ENCODE results near the gene CTU1. TPM values are rescaled to one million over a fixed set of nuclear protein-coding genes. Genes with fewer than 3 reads are reported as not detected.

Gene CTU1
- total RNA-seq, 2 donors from 2014 or later: 4.1 to 4.6 TPM

DNA sequence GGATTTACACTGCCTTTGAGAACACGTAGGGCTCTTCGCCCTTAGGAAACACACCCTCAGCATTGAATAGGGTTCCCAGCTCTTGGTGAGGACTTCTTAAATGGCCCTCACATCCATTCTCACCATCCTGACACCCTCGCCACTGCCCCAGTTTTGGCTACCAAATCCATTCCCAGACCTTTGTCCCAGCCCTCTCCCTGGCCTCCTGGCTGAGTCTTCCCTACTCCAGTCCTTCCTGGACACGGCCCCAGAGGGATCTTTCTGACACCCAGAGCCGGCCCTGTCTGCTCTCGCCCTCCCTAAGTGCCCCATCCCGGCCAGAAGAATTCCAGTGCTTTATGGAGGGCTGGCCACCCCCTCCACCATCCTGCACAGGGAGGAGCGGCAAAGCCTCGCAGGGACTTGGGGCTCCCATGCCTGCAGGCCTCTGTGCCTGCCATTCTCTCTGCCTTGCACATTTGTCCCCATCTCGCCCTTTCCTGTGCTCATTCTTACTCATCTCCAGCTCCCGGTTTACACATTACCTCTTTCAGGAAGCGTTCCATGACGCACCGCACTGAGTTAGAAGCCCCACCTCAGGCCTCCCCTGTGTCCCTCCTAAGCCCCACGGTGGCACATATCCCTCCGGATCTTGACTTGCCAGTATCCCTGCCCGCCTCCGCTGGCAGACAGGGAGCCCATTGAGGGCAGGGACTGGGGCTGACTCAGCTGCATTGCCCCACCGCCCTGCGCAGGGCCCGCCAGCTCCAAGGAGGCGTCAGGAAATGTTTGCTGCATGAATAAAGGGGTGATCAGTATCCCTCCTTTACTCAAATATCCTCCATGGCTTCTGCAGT is 14.5 kb downstream of the CTU1 start:
- ATAC-seq (no peak), DNase-seq (no peak)
- Mint-ChIP-seq H3K4me1 (peaks cover 24% of the 10 kb centered on the region), H3K27me3 (no peaks in the 10 kb centered on the region), H3K27ac (peak overlapping the region; percentile 70), H3K4me3 (peak overlapping the region; percentile 43), H3K36me3 (ENCODE audit: low read depth) (peaks cover 10% of the 10 kb centered on the region)
- H3K9me3 ChIP-seq (ENCODE audit: control insufficient read depth, low read length, poor library complexity, severe bottlenecking): no peaks in the 10 kb centered on the region

DNA sequence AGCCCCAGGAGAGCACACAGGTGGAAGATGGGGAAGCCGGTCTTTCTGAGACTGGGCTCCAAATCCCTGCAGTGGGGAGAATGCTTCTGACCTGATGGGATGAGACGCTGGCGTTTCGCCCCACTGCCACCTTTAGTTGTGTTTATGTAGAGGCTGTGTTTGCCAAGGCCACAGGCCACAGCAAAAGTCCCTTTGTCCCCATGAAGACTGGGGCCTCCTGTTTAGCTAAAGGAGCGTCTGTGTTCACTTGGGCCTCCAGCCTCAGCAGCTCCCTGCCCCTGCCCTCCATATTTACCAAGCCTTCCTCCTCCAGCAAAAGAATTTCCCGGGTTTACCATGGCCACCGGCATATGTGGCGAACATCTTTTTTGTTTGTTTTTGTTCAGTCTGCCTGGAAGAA is 15.1 kb downstream of the CTU1 start:
- H3K36me3 Mint-ChIP-seq (ENCODE audit: low read depth): peaks cover 10% of the 10 kb centered on the region
- H3K9me3 ChIP-seq (ENCODE audit: control insufficient read depth, low read length, poor library complexity, severe bottlenecking): no peaks in the 10 kb centered on the region
- ATAC-seq (no peak), DNase-seq (no peak)
- peaks cover 24% of the 10 kb centered on the region for H3K4me1 Mint-ChIP-seq
- no peak overlapping the region for H3K4me3 Mint-ChIP-seq
- peak overlapping the region; percentile 70 for H3K27ac Mint-ChIP-seq
- no peaks in the 10 kb centered on the region for H3K27me3 Mint-ChIP-seq

DNA sequence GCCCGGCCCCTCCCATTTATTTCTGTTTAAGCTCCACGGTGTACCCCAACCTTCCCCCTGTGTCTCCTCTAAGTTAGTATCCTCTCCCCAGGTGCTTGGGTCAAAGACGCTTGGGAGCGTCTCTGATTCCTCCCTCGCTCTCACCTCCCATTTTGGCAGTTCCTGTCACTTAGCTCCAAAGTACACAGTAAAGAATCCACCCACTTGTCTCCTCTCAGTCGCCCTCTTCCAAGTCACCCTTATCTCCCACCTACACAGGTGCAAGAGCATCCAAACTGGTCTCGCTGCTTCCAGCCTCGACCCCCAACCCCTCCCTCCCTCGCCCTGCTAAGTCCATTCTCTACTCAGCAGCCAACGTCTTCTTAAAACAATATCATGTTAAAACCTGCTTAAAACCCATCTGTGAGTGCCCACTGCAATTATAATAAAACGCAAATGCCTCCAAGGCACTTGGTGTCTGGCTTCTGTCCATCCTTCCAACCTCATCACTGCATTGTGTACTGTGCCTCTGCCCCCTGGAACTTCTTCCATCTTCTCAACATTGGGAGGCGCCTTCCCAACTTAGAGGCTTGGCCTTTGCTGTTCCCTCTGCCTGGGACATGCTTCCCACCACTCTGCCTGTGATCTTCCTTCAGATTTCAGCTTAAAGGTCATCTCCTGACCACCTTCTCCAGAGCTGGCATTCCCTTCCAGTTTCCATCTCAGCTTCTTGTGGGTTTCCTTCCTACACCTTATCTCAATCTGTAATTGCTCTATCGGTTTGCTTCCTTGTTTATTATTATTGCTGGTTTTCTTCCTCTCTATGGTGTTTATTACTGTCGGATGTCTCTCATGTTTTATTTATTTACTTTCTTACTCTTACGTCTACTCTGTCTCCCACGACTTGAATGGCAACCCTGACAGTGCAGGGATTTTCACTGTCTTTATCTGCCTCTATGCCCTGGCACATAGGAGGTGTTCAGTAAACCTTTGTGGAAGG is 16.0 kb downstream of the CTU1 start:
- ATAC-seq (no peak), DNase-seq (no peak)
- peaks cover 10% of the 10 kb centered on the region for H3K36me3 Mint-ChIP-seq (ENCODE audit: low read depth)
- H3K4me1 Mint-ChIP-seq: peaks cover 26% of the 10 kb centered on the region
- no peaks in the 10 kb centered on the region for H3K9me3 ChIP-seq (ENCODE audit: control insufficient read depth, low read length, poor library complexity, severe bottlenecking)
- no peak overlapping the region for H3K4me3 Mint-ChIP-seq
- H3K27ac Mint-ChIP-seq: peak overlapping the region; percentile 65
- no peaks in the 10 kb centered on the region for H3K27me3 Mint-ChIP-seq

DNA sequence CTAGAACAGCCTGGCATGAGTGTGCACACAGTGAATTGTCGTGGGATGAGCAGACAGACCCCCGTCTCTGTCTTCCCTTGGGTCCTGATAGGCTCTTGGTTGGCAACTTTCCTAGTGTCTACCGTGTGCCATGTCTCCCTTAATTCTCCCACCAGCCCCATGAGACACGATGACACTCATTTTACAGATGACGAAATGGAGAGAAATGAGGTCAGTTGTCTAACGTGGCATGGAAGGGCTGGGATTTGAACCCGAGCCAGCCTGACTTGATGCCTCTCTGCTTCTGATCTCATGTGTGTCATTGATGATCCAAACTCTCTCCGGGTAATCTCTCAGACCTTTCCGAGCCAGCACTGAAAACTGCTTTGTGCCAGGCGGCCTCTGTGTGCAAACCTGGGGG is 17.1 kb downstream of the CTU1 start:
- ATAC-seq (no peak), DNase-seq (no peak)
- no peak overlapping the region for H3K4me3 Mint-ChIP-seq
- H3K27me3 Mint-ChIP-seq: no peaks in the 10 kb centered on the region
- H3K9me3 ChIP-seq (ENCODE audit: control insufficient read depth, low read length, poor library complexity, severe bottlenecking): no peaks in the 10 kb centered on the region
- H3K36me3 Mint-ChIP-seq (ENCODE audit: low read depth): peaks cover 6% of the 10 kb centered on the region
- H3K27ac Mint-ChIP-seq: no peak overlapping the region
- H3K4me1 Mint-ChIP-seq: peaks cover 18% of the 10 kb centered on the region

DNA sequence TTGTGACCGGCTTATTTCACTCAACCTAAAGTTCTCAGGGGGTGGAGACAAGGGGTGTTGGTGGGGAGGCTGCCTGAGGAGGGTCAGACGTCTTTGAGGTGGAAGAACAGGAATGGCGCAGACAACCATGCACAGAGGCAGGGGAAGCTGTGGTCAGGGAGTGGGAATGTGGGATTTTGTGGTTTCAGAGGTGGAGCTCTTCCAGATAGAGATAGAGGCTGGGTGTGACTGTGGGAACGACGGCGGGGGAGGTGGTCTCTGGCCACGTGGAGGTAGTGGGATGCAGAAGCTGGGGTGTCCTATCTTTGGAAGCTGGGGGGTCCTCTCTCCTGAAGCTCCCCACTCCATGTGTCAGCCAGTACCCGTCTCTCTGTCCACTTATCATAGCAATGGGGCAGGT is 17.7 kb downstream of the CTU1 start:
- no peak overlapping the region for H3K4me3 Mint-ChIP-seq
- H3K36me3 Mint-ChIP-seq (ENCODE audit: low read depth): peaks cover 6% of the 10 kb centered on the region
- peaks cover 17% of the 10 kb centered on the region for H3K4me1 Mint-ChIP-seq
- H3K27me3 Mint-ChIP-seq: no peaks in the 10 kb centered on the region
- DNase-seq (no peak), ATAC-seq (no peak)
- no peak overlapping the region for H3K27ac Mint-ChIP-seq
- H3K9me3 ChIP-seq (ENCODE audit: control insufficient read depth, low read length, poor library complexity, severe bottlenecking): no peaks in the 10 kb centered on the region

DNA sequence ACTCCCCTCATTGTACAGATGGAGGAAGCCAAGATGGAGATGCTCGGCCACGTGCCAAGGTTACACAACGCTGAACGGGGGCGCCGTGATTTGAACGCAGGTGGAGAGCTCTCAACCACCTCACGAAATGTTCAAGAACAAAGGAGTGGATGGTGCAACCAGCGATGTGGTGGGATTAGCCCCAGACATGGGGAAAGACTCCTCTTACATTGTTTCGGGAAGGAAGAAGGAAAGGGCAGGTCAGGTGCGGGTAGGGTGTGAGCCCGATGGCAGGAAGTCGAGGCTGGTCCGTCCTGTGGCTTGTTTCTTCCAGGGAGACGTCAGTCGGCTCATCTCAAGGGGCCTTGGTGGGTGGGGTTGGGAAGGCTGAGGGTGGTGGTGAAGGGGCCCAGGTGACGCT is 18.4 kb downstream of the CTU1 start:
- peaks cover 8% of the 10 kb centered on the region for H3K36me3 Mint-ChIP-seq (ENCODE audit: low read depth)
- no peak overlapping the region for H3K4me3 Mint-ChIP-seq
- no peaks in the 10 kb centered on the region for H3K27me3 Mint-ChIP-seq
- no peak for ATAC-seq
- H3K4me1 Mint-ChIP-seq: peaks cover 17% of the 10 kb centered on the region
- DNase-seq: no peak
- H3K27ac Mint-ChIP-seq: no peak overlapping the region
- H3K9me3 ChIP-seq (ENCODE audit: control insufficient read depth, low read length, poor library complexity, severe bottlenecking): no peaks in the 10 kb centered on the region

DNA sequence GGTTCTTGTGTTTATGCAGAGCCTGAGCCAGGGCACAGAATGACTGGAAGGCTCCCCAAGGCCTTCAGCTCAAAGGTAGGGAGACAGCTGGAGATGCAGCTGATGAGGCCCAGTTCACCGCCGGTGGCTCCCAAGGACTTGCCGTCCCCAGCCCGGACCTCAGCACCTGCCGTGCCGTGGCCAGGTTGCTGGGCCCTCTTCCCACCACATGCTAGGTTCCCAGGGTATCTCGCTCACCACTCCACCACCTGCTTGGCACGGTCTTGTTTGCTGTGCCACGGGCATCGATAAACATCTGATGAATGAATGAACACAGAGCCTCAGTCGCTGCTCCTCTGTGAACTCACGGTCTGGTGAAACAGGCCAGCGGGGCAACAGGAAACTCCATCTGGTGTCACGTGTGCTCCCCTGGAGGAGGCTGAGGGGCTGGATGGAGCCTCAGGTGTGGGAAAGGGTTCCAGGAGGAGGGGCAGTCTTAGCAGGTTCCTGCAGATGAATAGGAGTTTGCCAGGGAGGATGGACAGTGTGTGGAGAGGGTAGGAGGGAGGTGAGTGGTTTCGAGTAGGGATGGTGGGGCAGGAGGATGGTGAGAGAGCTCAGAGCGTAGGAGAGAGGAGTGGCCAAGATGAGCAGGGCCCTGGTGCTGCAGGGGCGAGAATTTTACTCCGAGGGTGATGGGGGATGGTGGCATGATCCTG is 21.9 kb downstream of the CTU1 start:
- no peaks in the 10 kb centered on the region for H3K9me3 ChIP-seq (ENCODE audit: control insufficient read depth, low read length, poor library complexity, severe bottlenecking)
- peaks cover 20% of the 10 kb centered on the region for H3K4me1 Mint-ChIP-seq
- no peak overlapping the region for H3K4me3 Mint-ChIP-seq
- DNase-seq (no peak), ATAC-seq (no peak)
- H3K27ac Mint-ChIP-seq: peak overlapping the region; percentile 62
- peaks cover 20% of the 10 kb centered on the region for H3K27me3 Mint-ChIP-seq
- peaks cover 17% of the 10 kb centered on the region for H3K36me3 Mint-ChIP-seq (ENCODE audit: low read depth)

DNA sequence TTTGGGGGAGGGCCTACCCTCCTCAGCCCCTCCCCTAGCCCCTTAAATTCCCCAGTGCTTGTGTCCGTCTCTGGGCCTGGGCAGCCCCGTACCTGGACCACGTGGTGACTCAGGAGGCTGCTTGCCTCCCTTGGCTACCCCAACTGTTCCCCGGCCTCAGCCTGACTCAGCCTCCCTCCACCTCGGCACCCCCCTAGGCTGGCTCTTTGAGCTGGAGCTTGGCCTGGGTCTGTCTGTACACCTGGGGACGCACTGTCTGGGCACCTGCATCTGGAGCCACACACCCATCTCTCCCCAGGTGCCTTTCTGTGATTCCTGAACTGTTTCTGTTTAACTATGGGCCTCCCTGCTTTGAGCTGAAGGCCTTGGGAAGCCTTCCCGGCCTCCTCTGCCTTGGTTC is 23.7 kb downstream of the CTU1 start:
- no peak for DNase-seq
- Mint-ChIP-seq H3K27me3 (peaks cover 20% of the 10 kb centered on the region), H3K27ac (no peak overlapping the region), H3K4me1 (peaks cover 20% of the 10 kb centered on the region), H3K4me3 (no peak overlapping the region), H3K36me3 (ENCODE audit: low read depth) (peaks cover 17% of the 10 kb centered on the region)
- no peaks in the 10 kb centered on the region for H3K9me3 ChIP-seq (ENCODE audit: control insufficient read depth, low read length, poor library complexity, severe bottlenecking)
- no peak for ATAC-seq

DNA sequence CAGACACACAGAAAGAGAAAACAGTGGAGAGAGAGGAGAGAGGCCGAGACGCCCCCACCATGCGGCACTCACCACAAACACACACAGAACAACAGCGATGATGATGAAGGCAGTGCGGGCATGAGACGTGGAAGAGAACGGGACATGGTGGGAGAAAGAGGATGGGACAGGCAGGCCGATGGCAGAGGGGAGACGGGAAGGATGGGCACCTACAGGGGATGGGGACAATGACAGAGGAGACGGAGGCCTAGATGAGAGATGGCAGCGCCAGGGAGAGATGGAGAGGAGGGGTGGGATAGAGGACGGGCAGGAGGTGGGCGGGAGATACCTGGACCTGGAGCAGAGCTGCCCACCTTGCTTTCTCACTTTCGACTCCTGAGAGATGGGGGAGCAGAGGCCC is 24.4 kb downstream of the CTU1 start:
- Mint-ChIP-seq H3K27me3 (peaks cover 20% of the 10 kb centered on the region), H3K36me3 (ENCODE audit: low read depth) (peaks cover 17% of the 10 kb centered on the region), H3K4me1 (peaks cover 17% of the 10 kb centered on the region), H3K27ac (peak overlapping the region; percentile 29), H3K4me3 (no peak overlapping the region)
- H3K9me3 ChIP-seq (ENCODE audit: control insufficient read depth, low read length, poor library complexity, severe bottlenecking): no peaks in the 10 kb centered on the region
- ATAC-seq: no peak
- no peak for DNase-seq

DNA sequence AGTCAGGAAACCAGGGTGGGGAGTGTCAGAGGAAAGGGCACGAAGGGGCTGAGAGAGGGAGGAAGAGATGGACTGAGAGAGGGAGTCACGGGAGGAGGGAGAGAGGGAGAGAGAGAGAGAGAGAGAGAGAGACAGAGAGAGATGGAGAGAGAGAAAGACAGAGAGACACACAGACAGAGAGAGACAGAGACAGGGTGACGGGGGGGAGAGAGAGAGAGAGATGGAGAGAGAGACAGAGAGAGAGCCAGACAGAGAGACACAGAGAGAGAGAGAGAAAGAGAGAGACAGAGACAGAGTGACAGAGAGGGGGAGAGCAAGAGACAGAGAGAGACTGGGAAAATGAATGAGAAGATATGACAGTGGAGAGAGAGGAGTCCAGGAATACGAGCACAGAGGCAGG is 25.0 kb downstream of the CTU1 start:
- peaks cover 19% of the 10 kb centered on the region for H3K36me3 Mint-ChIP-seq (ENCODE audit: low read depth)
- peaks cover 19% of the 10 kb centered on the region for H3K4me1 Mint-ChIP-seq
- H3K9me3 ChIP-seq (ENCODE audit: control insufficient read depth, low read length, poor library complexity, severe bottlenecking): no peaks in the 10 kb centered on the region
- peaks cover 20% of the 10 kb centered on the region for H3K27me3 Mint-ChIP-seq
- peak overlapping the region; percentile 73 for H3K4me3 Mint-ChIP-seq
- DNase-seq: no peak
- H3K27ac Mint-ChIP-seq: peak overlapping the region; percentile 29
- no peak for ATAC-seq

DNA sequence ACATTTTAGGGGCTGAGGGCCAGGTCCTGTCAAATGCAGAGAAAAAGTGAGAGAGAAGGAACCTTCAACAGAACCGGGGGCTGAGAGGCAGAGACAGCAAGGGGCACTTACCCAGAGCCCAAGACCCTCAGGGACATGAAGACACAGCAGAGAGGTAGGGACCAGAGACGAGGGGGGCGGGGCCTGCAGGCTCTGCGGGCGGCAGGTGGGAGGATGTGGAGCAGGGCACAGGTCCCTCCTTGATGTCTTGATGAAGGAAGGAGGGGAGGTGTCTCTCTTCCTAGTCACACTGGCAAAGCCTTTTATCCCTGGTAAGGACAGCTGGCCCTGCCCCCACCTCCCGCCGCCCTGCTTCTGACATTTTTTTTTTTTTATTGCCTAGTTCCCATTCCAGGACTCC is 25.6 kb downstream of the CTU1 start, which contains the start of gene KLK14:
TSS of gene KLK14 (minus strand) at position 277 of the 400 bp plus-strand sequence. CDS start at position 4, 273 bp downstream.
- Mint-ChIP-seq H3K36me3 (ENCODE audit: low read depth) (peaks cover 19% of the 10 kb centered on the region), H3K27ac (peak within 1 kb of the TSS; percentile 29), H3K4me1 (peaks cover 19% of the 10 kb centered on the region), H3K27me3 (peaks cover 20% of the 10 kb centered on the region), H3K4me3 (peak within 1 kb of the TSS; percentile 73)
- DNase-seq (no peak), ATAC-seq (no peak)
- no peaks in the 10 kb centered on the region for H3K9me3 ChIP-seq (ENCODE audit: control insufficient read depth, low read length, poor library complexity, severe bottlenecking)

DNA sequence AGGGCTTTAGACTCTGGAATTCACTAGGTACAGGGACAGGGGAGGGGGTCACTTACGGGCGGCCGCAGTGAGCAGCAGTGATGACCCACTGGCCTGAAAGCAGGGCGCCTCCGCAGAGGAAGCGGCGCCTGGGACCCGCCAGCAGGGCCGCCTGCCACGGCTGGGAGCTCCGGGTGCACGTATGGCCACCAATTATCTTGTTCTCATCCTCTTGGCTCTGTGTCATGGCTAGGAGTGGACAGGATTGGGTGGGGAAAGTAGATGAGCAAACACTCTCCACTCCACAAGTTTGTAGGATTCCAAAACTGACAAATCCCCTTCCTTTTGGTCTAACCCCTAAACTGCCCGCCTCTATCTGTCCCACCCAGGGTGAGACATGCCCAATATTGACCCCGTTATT is 26.7 kb downstream of the CTU1 start:
- peaks cover 19% of the 10 kb centered on the region for H3K36me3 Mint-ChIP-seq (ENCODE audit: low read depth)
- peaks cover 28% of the 10 kb centered on the region for H3K27me3 Mint-ChIP-seq
- DNase-seq (no peak), ATAC-seq (no peak)
- H3K9me3 ChIP-seq (ENCODE audit: control insufficient read depth, low read length, poor library complexity, severe bottlenecking): no peaks in the 10 kb centered on the region
- peaks cover 17% of the 10 kb centered on the region for H3K4me1 Mint-ChIP-seq
- H3K27ac Mint-ChIP-seq: no peak overlapping the region
- no peak overlapping the region for H3K4me3 Mint-ChIP-seq
